Measurements from ENCODE around the gene MYO19.
"Not testable (repeated sequence)": the region's sequence is repeated elsewhere in the genome, so short reads cannot be mapped to it uniquely, and the experiment has no call there.

MYO19 gene

GRCh38 chr17:36511216-36511615 is 23.5 kb downstream of the MYO19 start:
- H3K4me3 ChIP-seq (replicated peaks; ENCODE audit: insufficient read depth, low read length) = no peak overlapping the region
- no peak for TF ChIP-seq POLR2AphosphoS5 (IDR thresholded peaks at IDR 0.05; ENCODE audit: low read depth)
- no peak for TF ChIP-seq SPI1 (IDR thresholded peaks at IDR 0.05; ENCODE audit: borderline replicate concordance, low read depth)
- no peak for TF ChIP-seq GABPA (IDR thresholded peaks at IDR 0.05; ENCODE audit: low read depth)
- TF ChIP-seq CTCF (IDR thresholded peaks at IDR 0.05; ENCODE audit: insufficient read depth, low read length) = no peak
- TF ChIP-seq REST (IDR thresholded peaks at IDR 0.05; ENCODE audit: insufficient replicate concordance, low read depth) = no peak
- H3K27ac ChIP-seq (replicated peaks) = no peak overlapping the region
- H3K27me3 ChIP-seq (ENCODE audit: insufficient read depth, poor library complexity, severe bottlenecking) = no peaks in the 10 kb centered on the region
- DNase-seq (ENCODE audit: low read depth in 1 of 2, low spot score in 1 of 2) = no peak

GRCh38 chr17:36510636-36511035 is 24.0 kb downstream of the MYO19 start:
- no peak overlapping the region for H3K4me3 ChIP-seq (replicated peaks; ENCODE audit: insufficient read depth, low read length)
- H3K27me3 ChIP-seq (ENCODE audit: insufficient read depth, poor library complexity, severe bottlenecking) = no peaks in the 10 kb centered on the region
- H3K27ac ChIP-seq (replicated peaks) = no peak overlapping the region
- TF ChIP-seq GABPA (IDR thresholded peaks at IDR 0.05; ENCODE audit: low read depth) = no peak
- no peak for DNase-seq (ENCODE audit: low read depth in 1 of 2, low spot score in 1 of 2)

- Histone ChIP-seq H3K4me3 (replicated peaks; ENCODE audit: insufficient read depth, low read length) (no peak overlapping the region), H3K27me3 (ENCODE audit: insufficient read depth, poor library complexity, severe bottlenecking) (no peaks in the 10 kb centered on the region), H3K27ac (replicated peaks) (no peak overlapping the region)
- no peak for DNase-seq (ENCODE audit: low read depth in 1 of 2, low spot score in 1 of 2)
- TF ChIP-seq SPI1 (IDR thresholded peaks at IDR 0.05; ENCODE audit: borderline replicate concordance, low read depth) (no peak), GABPA (IDR thresholded peaks at IDR 0.05; ENCODE audit: low read depth) (no peak), REST (IDR thresholded peaks at IDR 0.05; ENCODE audit: insufficient replicate concordance, low read depth) (no peak)
These were observed 25.2 kb downstream of the MYO19 start for GRCh38 chr17:36509272-36509985.

GRCh38 chr17:36508439-36508838 is 26.2 kb downstream of the MYO19 start:
- not testable (repeated sequence) for H3K4me3 ChIP-seq (replicated peaks; ENCODE audit: insufficient read depth, low read length); DNase-seq (ENCODE audit: low read depth in 1 of 2, low spot score in 1 of 2); H3K27me3 ChIP-seq (ENCODE audit: insufficient read depth, poor library complexity, severe bottlenecking); H3K27ac ChIP-seq (replicated peaks)

- DNase-seq (ENCODE audit: low read depth in 1 of 2, low spot score in 1 of 2) = no peak
- Histone ChIP-seq H3K27me3 (ENCODE audit: insufficient read depth, poor library complexity, severe bottlenecking) (no peaks in the 10 kb centered on the region), H3K27ac (replicated peaks) (no peak overlapping the region), H3K4me3 (replicated peaks; ENCODE audit: insufficient read depth, low read length) (no peak overlapping the region)
- TF ChIP-seq REST (IDR thresholded peaks at IDR 0.05; ENCODE audit: insufficient replicate concordance, low read depth) = no peak
- TF ChIP-seq POLR2AphosphoS5 (IDR thresholded peaks at IDR 0.05; ENCODE audit: low read depth) = no peak
- TF ChIP-seq SPI1 (IDR thresholded peaks at IDR 0.05; ENCODE audit: borderline replicate concordance, low read depth) = no peak
- no peak for TF ChIP-seq CTCF (IDR thresholded peaks at IDR 0.05; ENCODE audit: insufficient read depth, low read length)
- TF ChIP-seq GABPA (IDR thresholded peaks at IDR 0.05; ENCODE audit: low read depth) = no peak
These were observed 27.4 kb downstream of the MYO19 start for GRCh38 chr17:36507266-36507665.
